BLaER1 (cell line): Measurements from ENCODE around the gene IDUA.
A peak's percentile ranks its signal among the peaks of the same experiment; 100 is the strongest.

ENCODE experiments used
- H3K27ac ChIP-seq: shearing (Covaris generic); formaldehyde crosslinking; 2 replicates; pipeline ENCODE4 v1.8.1; 2022
- H3K27me3 ChIP-seq: shearing (Covaris generic); formaldehyde crosslinking; 2 replicates; pipeline ENCODE4 v1.8.1; 2022
- H3K36me3 ChIP-seq: shearing (Covaris generic); formaldehyde crosslinking; 2 replicates; pipeline ENCODE4 v1.8.1; 2022
- H3K4me1 ChIP-seq: shearing (Covaris generic); formaldehyde crosslinking; 2 replicates; pipeline ENCODE4 v1.8.1; 2022
- H3K4me2 ChIP-seq: shearing (Covaris generic); formaldehyde crosslinking; 2 replicates; pipeline ENCODE4 v1.8.1; 2022
- H3K4me3 ChIP-seq: shearing (Covaris generic); formaldehyde crosslinking; 2 replicates; pipeline ENCODE4 v1.8.1; 2022
- H3K9ac ChIP-seq: shearing (Covaris generic); formaldehyde crosslinking; 2 replicates; pipeline ENCODE4 v1.8.1; 2022
- H3K9me3 ChIP-seq: shearing (Covaris generic); formaldehyde crosslinking; 2 replicates; pipeline ENCODE4 v1.8.1; 2022
- H4K20me1 ChIP-seq: shearing (Covaris generic); formaldehyde crosslinking; 2 replicates; pipeline ENCODE4 v1.8.1; 2022
- Cebpa-rat ChIP-seq: shearing (Covaris generic); IDR thresholded peaks from 2 replicates; pipeline ENCODE4 v1.8.1; 2022

Gene IDUA

GRCh38 chr4:1030559-1030958, 43.7 kb downstream of the IDUA start:
- TF ChIP-seq Cebpa-rat, result no peak
- Histone ChIP-seq H3K36me3 (peaks cover 14% of the 10 kb centered on the region), H3K9me3 (no peaks in the 10 kb centered on the region), H4K20me1 (peaks cover 64% of the 10 kb centered on the region), H3K27ac (peak overlapping the region; percentile 35; the same call in 1 of the 2 replicates), H3K4me3 (peak overlapping the region; percentile 41; the same call in 1 of the 2 replicates), H3K4me1 (peaks cover 68% of the 10 kb centered on the region), H3K4me2 (peak overlapping the region; percentile 90), H3K27me3 (peaks cover 43% of the 10 kb centered on the region), H3K9ac (peak overlapping the region; percentile 20; the same call in 1 of the 2 replicates)

- Histone ChIP-seq H3K27me3 (peaks cover 43% of the 10 kb centered on the region), H3K4me3 (no peak overlapping the region), H3K4me1 (peaks cover 60% of the 10 kb centered on the region), H3K27ac (no peak overlapping the region), H4K20me1 (peaks cover 56% of the 10 kb centered on the region), H3K9ac (no peak overlapping the region), H3K36me3 (peaks cover 8% of the 10 kb centered on the region; the same call in 1 of the 2 replicates), H3K9me3 (no peaks in the 10 kb centered on the region), H3K4me2 (peak overlapping the region; percentile 90)
- no peak for TF ChIP-seq Cebpa-rat
Observed at GRCh38 chr4:1031346-1031745, 44.5 kb downstream of the IDUA start.

- no peak overlapping the region for H3K4me3 ChIP-seq
- H3K4me2 ChIP-seq, result peak overlapping the region; percentile 90
- peaks cover 48% of the 10 kb centered on the region for H4K20me1 ChIP-seq
- H3K27ac ChIP-seq, result no peak overlapping the region
- H3K9me3 ChIP-seq, result no peaks in the 10 kb centered on the region
- peaks cover 43% of the 10 kb centered on the region for H3K27me3 ChIP-seq
- TF ChIP-seq Cebpa-rat, result no peak
- peaks cover 4% of the 10 kb centered on the region; the same call in 1 of the 2 replicates for H3K36me3 ChIP-seq
- H3K9ac ChIP-seq, result no peak overlapping the region
- H3K4me1 ChIP-seq, result peaks cover 52% of the 10 kb centered on the region
Observed at GRCh38 chr4:1031956-1032795, 45.3 kb downstream of the IDUA start.

GRCh38 chr4:1032861-1033260, 46.0 kb downstream of the IDUA start:
- Histone ChIP-seq H3K9me3 (no peaks in the 10 kb centered on the region), H3K4me1 (peaks cover 48% of the 10 kb centered on the region), H3K9ac (no peak overlapping the region), H3K27me3 (peaks cover 43% of the 10 kb centered on the region), H3K27ac (no peak overlapping the region), H3K36me3 (no peaks in the 10 kb centered on the region), H3K4me3 (no peak overlapping the region), H3K4me2 (peak overlapping the region; percentile 90), H4K20me1 (peaks cover 42% of the 10 kb centered on the region)
- no peak for TF ChIP-seq Cebpa-rat

- H3K9ac ChIP-seq, result no peak overlapping the region
- no peak for TF ChIP-seq Cebpa-rat
Observed at GRCh38 chr4:1033840-1034551, 47.2 kb downstream of the IDUA start.

GRCh38 chr4:1035510-1035909, 48.7 kb downstream of the IDUA start:
- TF ChIP-seq Cebpa-rat, result no peak
- no peaks in the 10 kb centered on the region for H3K9me3 ChIP-seq
- no peaks in the 10 kb centered on the region for H3K36me3 ChIP-seq
- no peak overlapping the region for H3K9ac ChIP-seq
- peaks cover 34% of the 10 kb centered on the region for H4K20me1 ChIP-seq
- H3K4me3 ChIP-seq, result no peak overlapping the region
- H3K27me3 ChIP-seq, result peaks cover 43% of the 10 kb centered on the region
- H3K27ac ChIP-seq, result no peak overlapping the region
- peaks cover 31% of the 10 kb centered on the region for H3K4me1 ChIP-seq
- H3K4me2 ChIP-seq, result no peak overlapping the region

More at GRCh38 chr4:1033840-1034551, 47.2 kb downstream of the IDUA start:
- H3K27me3 ChIP-seq, result peaks cover 43% of the 10 kb centered on the region
- H3K4me1 ChIP-seq, result peaks cover 46% of the 10 kb centered on the region
- no peak overlapping the region; the same call in 1 of the 2 replicates for H3K4me2 ChIP-seq
- H3K27ac ChIP-seq, result no peak overlapping the region
- H3K9me3 ChIP-seq, result no peaks in the 10 kb centered on the region
- peaks cover 42% of the 10 kb centered on the region for H4K20me1 ChIP-seq
- H3K4me3 ChIP-seq, result no peak overlapping the region
- no peaks in the 10 kb centered on the region for H3K36me3 ChIP-seq

GRCh38 chr4:1036095-1036494, 49.3 kb downstream of the IDUA start:
- Histone ChIP-seq H3K27me3 (peaks cover 45% of the 10 kb centered on the region), H4K20me1 (peaks cover 28% of the 10 kb centered on the region), H3K27ac (no peak overlapping the region), H3K36me3 (no peaks in the 10 kb centered on the region), H3K9me3 (no peaks in the 10 kb centered on the region), H3K9ac (no peak overlapping the region), H3K4me1 (peaks cover 28% of the 10 kb centered on the region), H3K4me2 (no peak overlapping the region), H3K4me3 (no peak overlapping the region)
- no peak for TF ChIP-seq Cebpa-rat

GRCh38 chr4:1036976-1037810, 50.3 kb downstream of the IDUA start:
- H3K9me3 ChIP-seq, result no peaks in the 10 kb centered on the region
- H3K4me1 ChIP-seq, result peaks cover 26% of the 10 kb centered on the region
- no peak overlapping the region for H3K4me3 ChIP-seq
- peaks cover 44% of the 10 kb centered on the region for H3K27me3 ChIP-seq
- no peak for TF ChIP-seq Cebpa-rat
- H3K36me3 ChIP-seq, result no peaks in the 10 kb centered on the region
- peaks cover 17% of the 10 kb centered on the region for H4K20me1 ChIP-seq
- H3K9ac ChIP-seq, result no peak overlapping the region
- no peak overlapping the region for H3K4me2 ChIP-seq
- no peak overlapping the region for H3K27ac ChIP-seq

- Histone ChIP-seq H3K36me3 (no peaks in the 10 kb centered on the region), H3K9ac (no peak overlapping the region), H3K27me3 (peaks cover 36% of the 10 kb centered on the region), H3K4me3 (no peak overlapping the region), H3K27ac (no peak overlapping the region), H3K9me3 (no peaks in the 10 kb centered on the region), H4K20me1 (peaks cover 2% of the 10 kb centered on the region; the same call in 1 of the 2 replicates), H3K4me2 (no peak overlapping the region), H3K4me1 (peaks cover 12% of the 10 kb centered on the region)
- TF ChIP-seq Cebpa-rat, result no peak
Observed at GRCh38 chr4:1038948-1039492, 52.2 kb downstream of the IDUA start.
